Measurements from ENCODE around the gene SBNO2.

- TF ChIP-seq, protein P1, sequence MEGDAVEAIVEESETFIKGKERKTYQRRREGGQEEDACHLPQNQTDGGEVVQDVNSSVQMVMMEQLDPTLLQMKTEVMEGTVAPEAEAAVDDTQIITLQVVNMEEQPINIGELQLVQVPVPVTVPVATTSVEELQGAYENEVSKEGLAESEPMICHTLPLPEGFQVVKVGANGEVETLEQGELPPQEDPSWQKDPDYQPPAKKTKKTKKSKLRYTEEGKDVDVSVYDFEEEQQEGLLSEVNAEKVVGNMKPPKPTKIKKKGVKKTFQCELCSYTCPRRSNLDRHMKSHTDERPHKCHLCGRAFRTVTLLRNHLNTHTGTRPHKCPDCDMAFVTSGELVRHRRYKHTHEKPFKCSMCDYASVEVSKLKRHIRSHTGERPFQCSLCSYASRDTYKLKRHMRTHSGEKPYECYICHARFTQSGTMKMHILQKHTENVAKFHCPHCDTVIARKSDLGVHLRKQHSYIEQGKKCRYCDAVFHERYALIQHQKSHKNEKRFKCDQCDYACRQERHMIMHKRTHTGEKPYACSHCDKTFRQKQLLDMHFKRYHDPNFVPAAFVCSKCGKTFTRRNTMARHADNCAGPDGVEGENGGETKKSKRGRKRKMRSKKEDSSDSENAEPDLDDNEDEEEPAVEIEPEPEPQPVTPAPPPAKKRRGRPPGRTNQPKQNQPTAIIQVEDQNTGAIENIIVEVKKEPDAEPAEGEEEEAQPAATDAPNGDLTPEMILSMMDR (IDR thresholded peaks at IDR 0.05), result no peak
- no peak for TF ChIP-seq POLR2A (IDR thresholded peaks at IDR 0.05)
Measured at GRCh38 chr19:1102407-1103131, 71.5 kb downstream of the SBNO2 start.

Data from vagina (tissue), 2 donors.